Spinal cord (tissue), 10 donors: ENCODE measurements around the gene RYK. TPM values are rescaled to one million over a fixed set of nuclear protein-coding genes. Genes with fewer than 3 reads are reported as not detected.
"Not testable (repeated sequence)": the region's sequence is repeated elsewhere in the genome, so short reads cannot be mapped to it uniquely, and the experiment has no call there.

Source experiments
- DNase-seq, 6 donors: peaks; one replicate each; pipeline versions ENCODE4 v3.0.0 to v3.0.0-alpha.2; 2013 to 2015; ENCODE audit warnings: low spot score in 6 of 6, low read depth in 4 of 6
- H3K27ac ChIP-seq: one replicate; pipeline ENCODE4 v1.5.1; 2013; ENCODE audit warnings: low read depth, low read length, control low read depth
- H3K27me3 ChIP-seq: one replicate; pipeline ENCODE4 v1.6.1; 2013; ENCODE audit warnings: low read length; ENCODE audit not compliant: control insufficient read depth, insufficient read depth
- H3K36me3 ChIP-seq: one replicate; pipeline ENCODE4 v1.6.1; 2013; ENCODE audit warnings: low read length; ENCODE audit not compliant: control insufficient read depth, insufficient read depth
- H3K4me1 ChIP-seq: one replicate; pipeline ENCODE4 v1.6.1; 2013; ENCODE audit warnings: low read length; ENCODE audit not compliant: control insufficient read depth, insufficient read depth
- H3K4me3 ChIP-seq: one replicate; pipeline ENCODE4 v1.5.1; 2013; ENCODE audit warnings: low read depth, low read length, control low read depth
- H3K9me3 ChIP-seq: one replicate; pipeline ENCODE4 v1.6.1; 2013; ENCODE audit warnings: low read length; ENCODE audit not compliant: control insufficient read depth, insufficient read depth
- WGBS: methylation state at CpG from one replicate; pipeline ENCODE4 v1.1.5; 2013; ENCODE audit warnings: missing lambda C conversion rate; ENCODE audit not compliant: insufficient coverage; 5-methylcytosine and 5-hydroxymethylcytosine counted together
- polyA plus RNA-seq, 2 donors: library from polyadenylated mRNA; unstranded; fragments of 120-200 nt; gene quantifications; one replicate each; pipeline ENCODE4 v1.2.1, GENCODE V29; 2013; ENCODE audit not compliant: insufficient read length in 2 of 2
- total RNA-seq, 2 donors: library from RNA; depleted of rRNA in 1 of 2; stranded (reverse); fragments of 120-200 nt in 1 of 2; fragments of >200 nt in 1 of 2; gene quantifications; one replicate each; pipeline versions ENCODE4 v1.2.3 to v1.2.4, GENCODE V29; 2013 to 2014
- donor health status: healthy.

RYK gene
- total and polyA plus RNA-seq, 4 donors, result 39.6 to 92.2 (median 66.2) TPM

- H3K36me3 ChIP-seq, result no peaks in the 10 kb centered on the region
- H3K9me3 ChIP-seq, result no peaks in the 10 kb centered on the region
- no peak for DNase-seq
- H3K27me3 ChIP-seq, result no peaks in the 10 kb centered on the region
- H3K27ac ChIP-seq, result no peak overlapping the region
- peaks cover 3% of the 10 kb centered on the region for H3K4me1 ChIP-seq
- no peak overlapping the region for H3K4me3 ChIP-seq
Measured at GRCh38 chr3:134287512-134287911, 36.9 kb upstream of the RYK start.

GRCh38 chr3:134284438-134284837 is 33.8 kb upstream of the RYK start:
- Histone ChIP-seq H3K27ac (no peak overlapping the region), H3K4me3 (no peak overlapping the region), H3K27me3 (no peaks in the 10 kb centered on the region), H3K36me3 (no peaks in the 10 kb centered on the region), H3K4me1 (no peaks in the 10 kb centered on the region), H3K9me3 (no peaks in the 10 kb centered on the region)
- no peak for DNase-seq
- 96% methylated on average over 5 of the region's 6 CpGs for WGBS

GRCh38 chr3:134282659-134283047 is 32.0 kb upstream of the RYK start:
- H3K27me3 ChIP-seq, result no peaks in the 10 kb centered on the region
- peak in 1 of 6 donors; percentile 27 for DNase-seq

GRCh38 chr3:134281912-134282658 is 31.4 kb upstream of the RYK start:
- no peak for DNase-seq
- Histone ChIP-seq H3K27me3 (no peaks in the 10 kb centered on the region), H3K9me3 (no peaks in the 10 kb centered on the region), H3K27ac (no peak overlapping the region), H3K4me3 (no peak overlapping the region), H3K4me1 (peaks cover 5% of the 10 kb centered on the region), H3K36me3 (no peaks in the 10 kb centered on the region)
- WGBS, result no CpG with 5 or more reads among the region's 2 CpGs

More at GRCh38 chr3:134282659-134283047, 32.0 kb upstream of the RYK start:
- Histone ChIP-seq H3K4me1 (peaks cover 3% of the 10 kb centered on the region), H3K9me3 (no peaks in the 10 kb centered on the region), H3K4me3 (no peak overlapping the region), H3K27ac (no peak overlapping the region), H3K36me3 (no peaks in the 10 kb centered on the region)
- 88% methylated on average over 4 of the region's 8 CpGs for WGBS

GRCh38 chr3:134279466-134279865 is 28.8 kb upstream of the RYK start:
- WGBS, result 79% methylated on average over 2 of the region's 2 CpGs

GRCh38 chr3:134277066-134277660 is 26.5 kb upstream of the RYK start:
- H3K4me1 ChIP-seq, result peaks cover 8% of the 10 kb centered on the region
- WGBS, result 80% methylated on average over 1 of the region's 3 CpGs
- peak in 1 of 6 donors; percentile 33 for DNase-seq
- H3K9me3 ChIP-seq, result no peaks in the 10 kb centered on the region
- H3K4me3 ChIP-seq, result no peak overlapping the region
- H3K36me3 ChIP-seq, result no peaks in the 10 kb centered on the region
- peak overlapping the region; percentile 62 for H3K27ac ChIP-seq
- no peaks in the 10 kb centered on the region for H3K27me3 ChIP-seq

More at GRCh38 chr3:134279466-134279865, 28.8 kb upstream of the RYK start:
- Histone ChIP-seq H3K4me1 (peaks cover 8% of the 10 kb centered on the region), H3K9me3 (no peaks in the 10 kb centered on the region), H3K4me3 (no peak overlapping the region), H3K27ac (peak overlapping the region; percentile 13), H3K27me3 (no peaks in the 10 kb centered on the region), H3K36me3 (no peaks in the 10 kb centered on the region)
- DNase-seq, result no peak

GRCh38 chr3:134276086-134276485 is 25.4 kb upstream of the RYK start:
- Histone ChIP-seq H3K9me3 (no peaks in the 10 kb centered on the region), H3K27me3 (no peaks in the 10 kb centered on the region), H3K27ac (no peak overlapping the region), H3K36me3 (no peaks in the 10 kb centered on the region), H3K4me3 (no peak overlapping the region), H3K4me1 (peaks cover 8% of the 10 kb centered on the region)
- 92% methylated on average over 1 of the region's 3 CpGs for WGBS
- DNase-seq, result peak in 1 of 6 donors; percentile 56

- not testable (repeated sequence) for H3K27me3 ChIP-seq, H3K4me1 ChIP-seq
Measured at GRCh38 chr3:134275110-134275509, 24.5 kb upstream of the RYK start.

GRCh38 chr3:134274571-134274970 is 23.9 kb upstream of the RYK start:
- no peak overlapping the region for H3K27ac ChIP-seq
- H3K27me3 ChIP-seq, result no peaks in the 10 kb centered on the region
- DNase-seq, result no peak

More at GRCh38 chr3:134275110-134275509, 24.5 kb upstream of the RYK start:
- H3K36me3 ChIP-seq, H3K4me3 ChIP-seq, H3K27ac ChIP-seq, H3K9me3 ChIP-seq, DNase-seq: not testable (repeated sequence)

GRCh38 chr3:134267996-134268395 is 17.3 kb upstream of the RYK start:
- no peak for DNase-seq
- Histone ChIP-seq H3K4me1 (no peaks in the 10 kb centered on the region), H3K27ac (no peak overlapping the region), H3K4me3 (no peak overlapping the region), H3K9me3 (no peaks in the 10 kb centered on the region), H3K36me3 (no peaks in the 10 kb centered on the region), H3K27me3 (no peaks in the 10 kb centered on the region)
- WGBS, result 91% methylated on average over 1 of the region's 1 CpG

More at GRCh38 chr3:134274571-134274970, 23.9 kb upstream of the RYK start:
- Histone ChIP-seq H3K36me3 (no peaks in the 10 kb centered on the region), H3K9me3 (no peaks in the 10 kb centered on the region), H3K4me3 (no peak overlapping the region), H3K4me1 (peaks cover 8% of the 10 kb centered on the region)
